Caco-2 (cell line): ENCODE results near the gene CA12. TPM values are rescaled to one million over a fixed set of nuclear protein-coding genes. Genes with fewer than 3 reads are reported as not detected.

Experiments
- BruUV-seq: library from RNA; stranded (reverse); fragments of 400-500 nt; replicated peaks from 2 replicates; lab custom pipeline; 2021; lab: Mats Ljungman, UMichigan
- CTCF ChIA-PET: fragments of 300-600 bp; sonication (Branson Sonifier 250); formaldehyde crosslinking; loops from one replicate; lab custom pipeline; 2022; ENCODE audit warnings: antibody characterized with exemption; lab: Charles Lee
- POLR2A ChIA-PET: fragments of 300-600 bp; sonication (Branson Sonifier 250); formaldehyde crosslinking; loops from one replicate; lab custom pipeline; 2022; ENCODE audit warnings: antibody characterized with exemption; lab: Charles Lee
- DNase-seq, 2 experiments: peaks; one replicate each; pipeline versions ENCODE4 v3.0.0 to v3.0.0-alpha.2; 2020 to 2022
- H3K27me3 ChIP-seq: replicated peaks from 2 replicates; pipeline ENCODE4 v1.6.0; 2011; ENCODE audit warnings: low read length; ENCODE audit not compliant: control insufficient read depth, insufficient read depth
- H3K36me3 ChIP-seq: 2 replicates; pipeline ENCODE4 v1.5.1; 2011; ENCODE audit warnings: low read length; ENCODE audit not compliant: control insufficient read depth, insufficient read depth
- H3K4me1 ChIP-seq: fragments of 250-450 bp; sonication (Bioruptor Pico); 2 replicates; pipeline ENCODE4 v1.5.1; 2020; ENCODE audit warnings: mild to moderate bottlenecking
- H3K4me3 ChIP-seq: 2 replicates; pipeline ENCODE4 v1.5.1; 2011; ENCODE audit warnings: low read depth, mild to moderate bottlenecking, control low read depth, low read length
- H3K9me3 ChIP-seq: fragments of 250-450 bp; sonication (Bioruptor Pico); 2 replicates; pipeline ENCODE4 v1.5.1; 2020; ENCODE audit warnings: mild to moderate bottlenecking, moderate library complexity
- H3K27ac Mint-ChIP-seq: one replicate; pipeline ENCODE4 v1.8.0; 2022; ENCODE audit warnings: mixed read lengths; ENCODE audit not compliant: unreplicated experiment
- H3K27me3 Mint-ChIP-seq: one replicate; pipeline ENCODE4 v1.8.0; 2022; ENCODE audit warnings: mixed read lengths; ENCODE audit not compliant: insufficient read depth, unreplicated experiment
- H3K36me3 Mint-ChIP-seq: one replicate; pipeline ENCODE4 v1.8.0; 2022; ENCODE audit warnings: mild to moderate bottlenecking, mixed read lengths; ENCODE audit not compliant: insufficient read depth, unreplicated experiment
- H3K4me1 Mint-ChIP-seq: one replicate; pipeline ENCODE4 v1.8.0; 2022; ENCODE audit warnings: low read depth, mixed read lengths; ENCODE audit not compliant: unreplicated experiment
- H3K4me3 Mint-ChIP-seq: one replicate; pipeline ENCODE4 v1.8.0; 2022; ENCODE audit warnings: mild to moderate bottlenecking, moderate library complexity, mixed read lengths; ENCODE audit not compliant: unreplicated experiment
- H3K9me3 Mint-ChIP-seq: one replicate; pipeline ENCODE4 v1.8.0; 2022; ENCODE audit warnings: mixed read lengths; ENCODE audit not compliant: unreplicated experiment
- CTCF ChIP-seq, 2 experiments: fragments of 200-600 bp in 1 of 2; IDR thresholded peaks; 1 replicate in 1 of 2; 2 replicates in 1 of 2; pipeline versions ENCODE4 v1.5.1 to v1.8.0; 2011 to 2022; ENCODE audit warnings: antibody characterized with exemption in 1 of 2, control low read depth in 1 of 2, inconsistent platforms in 1 of 2, low read depth in 1 of 2, low read length in 1 of 2, mild to moderate bottlenecking in 1 of 2, moderate library complexity in 1 of 2; ENCODE audit not compliant: insufficient read depth in 1 of 2, severe bottlenecking in 1 of 2, unreplicated experiment in 1 of 2
- intact Hi-C: fragments of 100-400 bp; cut with micrococcal nuclease; formaldehyde crosslinking; loops from one replicate; pipeline ENCODE4 v1.10.0; 2022; ENCODE audit not compliant: unreplicated experiment
- total RNA-seq: library from RNA; stranded (reverse); gene quantifications from 2 replicates; pipeline ENCODE4 v1.2.3, GENCODE V29; 2022

CA12 gene
- total RNA-seq, 1 experiment from 2014 or later = 1.0 TPM

DNA sequence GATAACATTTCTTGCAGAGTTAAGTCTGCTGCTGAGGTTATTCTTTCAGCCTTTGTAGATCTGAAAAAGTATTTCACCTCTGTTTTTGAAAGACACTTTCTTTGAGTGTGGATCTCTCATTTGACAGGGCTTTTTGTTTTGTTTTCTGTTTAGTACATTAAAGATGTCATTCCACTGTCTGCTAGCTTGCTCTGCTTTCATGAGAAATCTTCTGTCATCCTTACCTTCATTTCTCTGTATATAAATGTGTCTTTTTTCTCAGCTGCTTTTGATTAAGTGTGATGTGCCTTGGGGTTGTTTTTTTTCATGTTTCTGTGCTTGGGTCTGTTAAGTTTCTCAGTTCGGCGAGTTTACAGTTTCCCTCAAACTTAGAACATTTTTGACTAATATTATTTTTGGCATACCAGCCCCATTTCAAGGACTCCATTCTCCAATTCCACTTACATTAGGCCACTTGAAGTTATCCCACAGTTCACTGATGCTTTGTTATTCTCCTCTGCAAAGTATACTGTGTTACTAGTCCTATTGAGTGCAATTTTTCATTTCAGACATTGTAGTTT is 43.9 kb upstream of the CA12 start:
- no TSS peak for BruUV-seq
- TF ChIP-seq CTCF (IDR thresholded peaks at IDR 0.05; ENCODE audit: insufficient read depth in 1 of 2, low read depth in 1 of 2, low read length in 1 of 2, severe bottlenecking in 1 of 2, unreplicated experiment in 1 of 2) = no peak
- H3K27me3 Mint-ChIP-seq = no peaks in the 10 kb centered on the region

DNA sequence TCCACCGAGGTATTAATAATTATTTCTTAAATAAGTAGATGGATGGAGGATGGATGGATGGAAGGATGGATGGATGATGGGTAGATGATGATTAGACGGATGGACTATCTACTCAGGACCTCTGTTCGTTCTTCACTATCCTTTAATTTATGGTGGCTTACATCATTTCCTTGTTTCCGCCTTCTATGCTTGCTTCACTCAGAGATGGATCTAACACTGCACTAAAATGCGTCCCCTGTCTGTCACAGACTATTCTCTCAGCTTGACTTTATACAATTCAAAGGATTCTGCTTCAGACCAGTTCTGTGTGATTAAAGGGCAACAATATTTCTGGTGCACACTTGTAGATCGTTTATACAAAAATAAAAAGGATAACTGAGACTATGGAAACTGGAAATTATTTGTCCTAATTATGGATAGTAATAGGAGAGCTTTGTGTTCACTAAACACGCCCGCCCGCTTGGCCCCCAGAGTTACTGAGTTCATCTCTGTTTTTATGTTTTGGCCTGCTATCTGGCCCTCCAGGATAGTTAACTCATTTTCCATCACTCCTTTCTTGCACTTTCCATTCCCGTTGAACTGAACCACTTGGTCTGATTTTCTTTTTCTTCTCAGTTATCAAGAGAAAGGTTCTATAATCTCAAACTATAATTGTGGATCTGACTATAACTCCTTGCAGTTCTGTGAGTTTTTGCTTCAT is 41.4 kb upstream of the CA12 start:
- intact Hi-C loops = no loop called here
- TF ChIP-seq CTCF (IDR thresholded peaks at IDR 0.05; ENCODE audit: insufficient read depth in 1 of 2, low read depth in 1 of 2, low read length in 1 of 2, severe bottlenecking in 1 of 2, unreplicated experiment in 1 of 2) = no peak
- Histone ChIP-seq H3K27me3 (no peaks in the 10 kb centered on the region), H3K4me1 (peaks cover 10% of the 10 kb centered on the region), H3K4me3 (no peak overlapping the region), H3K9me3 (no peaks in the 10 kb centered on the region), H3K36me3 (no peaks in the 10 kb centered on the region)
- Mint-ChIP-seq H3K4me1 (no peaks in the 10 kb centered on the region), H3K9me3 (peaks cover 10% of the 10 kb centered on the region), H3K27me3 (no peaks in the 10 kb centered on the region), H3K27ac (no peak overlapping the region), H3K4me3 (no peak overlapping the region), H3K36me3 (no peaks in the 10 kb centered on the region)
- ChIA-PET POLR2A (interaction anchor here (0.6 kb wide), 1 partner anchor 1139 kb away, joined by 4 read pairs; no protein-coding TSS in a partner anchor), CTCF (no interaction called here)
- no TSS peak for BruUV-seq
- no peak for DNase-seq

More for the DNA sequence above, 43.9 kb upstream of the CA12 start:
- no peaks in the 10 kb centered on the region for H3K9me3 ChIP-seq
- no peak for DNase-seq
- CTCF ChIA-PET = no interaction called here
- intact Hi-C loops = no loop called here
- no peaks in the 10 kb centered on the region for H3K36me3 ChIP-seq
- no peaks in the 10 kb centered on the region for H3K27me3 ChIP-seq
- no peak overlapping the region for H3K4me3 ChIP-seq
- POLR2A ChIA-PET = no interaction called here
- H3K4me3 Mint-ChIP-seq = no peak overlapping the region
- H3K9me3 Mint-ChIP-seq = peaks cover 10% of the 10 kb centered on the region
- peaks cover 4% of the 10 kb centered on the region for H3K4me1 ChIP-seq
- no peaks in the 10 kb centered on the region for H3K4me1 Mint-ChIP-seq
- H3K27ac Mint-ChIP-seq = no peak overlapping the region
- H3K36me3 Mint-ChIP-seq = no peaks in the 10 kb centered on the region

DNA sequence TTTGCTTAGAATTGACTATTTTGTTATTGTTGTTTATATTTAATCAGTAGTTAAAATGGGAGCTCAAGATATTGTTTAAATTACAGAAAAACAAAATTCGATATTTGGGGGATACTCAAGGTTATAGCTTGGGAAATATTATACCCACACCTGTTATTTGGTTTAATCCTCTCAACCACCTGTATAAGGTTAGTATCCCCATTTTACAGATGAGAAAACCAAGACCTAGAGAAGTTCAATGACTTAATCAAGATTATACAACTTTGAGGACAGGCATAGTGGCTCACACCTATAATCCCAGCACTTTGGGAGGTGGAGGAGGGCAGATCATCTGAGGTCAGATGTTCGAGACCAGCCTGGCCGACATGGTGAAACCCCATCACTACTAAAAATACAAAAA is 39.8 kb upstream of the CA12 start:
- ChIA-PET CTCF (no interaction called here), POLR2A (no interaction called here)
- BruUV-seq = no TSS peak

More for the DNA sequence above, 39.8 kb upstream of the CA12 start:
- H3K4me3 ChIP-seq = no peak overlapping the region
- H3K27ac Mint-ChIP-seq = no peak overlapping the region
- H3K4me3 Mint-ChIP-seq = no peak overlapping the region
- no peaks in the 10 kb centered on the region for H3K36me3 Mint-ChIP-seq
- no peaks in the 10 kb centered on the region for H3K27me3 Mint-ChIP-seq
- no peak for DNase-seq
- no peak for TF ChIP-seq CTCF (IDR thresholded peaks at IDR 0.05; ENCODE audit: insufficient read depth in 1 of 2, low read depth in 1 of 2, low read length in 1 of 2, severe bottlenecking in 1 of 2, unreplicated experiment in 1 of 2)
- H3K36me3 ChIP-seq = no peaks in the 10 kb centered on the region
- peaks cover 10% of the 10 kb centered on the region for H3K4me1 ChIP-seq
- intact Hi-C loops = no loop called here
- H3K9me3 ChIP-seq = no peaks in the 10 kb centered on the region
- H3K4me1 Mint-ChIP-seq = no peaks in the 10 kb centered on the region
- H3K9me3 Mint-ChIP-seq = peaks cover 8% of the 10 kb centered on the region
- no peaks in the 10 kb centered on the region for H3K27me3 ChIP-seq
